ENCODE results near the gene NPTX2. TPM values are rescaled to one million over a fixed set of nuclear protein-coding genes. Genes with fewer than 3 reads are reported as not detected.

Gene NPTX2
- total RNA-seq, 4 donors from 2014 or later = 4.1 to 5.5 (median 4.8) TPM

DNA sequence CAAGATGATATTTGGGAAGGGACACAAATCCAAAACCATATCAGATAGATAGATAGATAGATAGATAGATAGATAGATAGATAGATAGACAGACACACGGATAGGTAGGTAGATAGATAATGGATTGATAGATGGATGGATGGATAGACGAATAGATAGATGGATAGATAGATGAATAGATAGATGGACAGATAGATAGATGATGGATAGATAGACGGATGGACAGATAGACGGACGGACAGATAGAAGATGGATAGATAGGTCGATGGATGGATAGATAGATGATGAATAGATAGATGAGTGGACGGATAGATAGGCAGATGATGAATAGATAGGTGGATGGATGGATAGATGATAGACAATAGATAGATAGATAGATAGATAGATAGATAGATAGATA is 39.8 kb downstream of the NPTX2 start:
- TF ChIP-seq POLR2A (IDR thresholded peaks at IDR 0.05) = no peak
- TF ChIP-seq, protein P1, sequence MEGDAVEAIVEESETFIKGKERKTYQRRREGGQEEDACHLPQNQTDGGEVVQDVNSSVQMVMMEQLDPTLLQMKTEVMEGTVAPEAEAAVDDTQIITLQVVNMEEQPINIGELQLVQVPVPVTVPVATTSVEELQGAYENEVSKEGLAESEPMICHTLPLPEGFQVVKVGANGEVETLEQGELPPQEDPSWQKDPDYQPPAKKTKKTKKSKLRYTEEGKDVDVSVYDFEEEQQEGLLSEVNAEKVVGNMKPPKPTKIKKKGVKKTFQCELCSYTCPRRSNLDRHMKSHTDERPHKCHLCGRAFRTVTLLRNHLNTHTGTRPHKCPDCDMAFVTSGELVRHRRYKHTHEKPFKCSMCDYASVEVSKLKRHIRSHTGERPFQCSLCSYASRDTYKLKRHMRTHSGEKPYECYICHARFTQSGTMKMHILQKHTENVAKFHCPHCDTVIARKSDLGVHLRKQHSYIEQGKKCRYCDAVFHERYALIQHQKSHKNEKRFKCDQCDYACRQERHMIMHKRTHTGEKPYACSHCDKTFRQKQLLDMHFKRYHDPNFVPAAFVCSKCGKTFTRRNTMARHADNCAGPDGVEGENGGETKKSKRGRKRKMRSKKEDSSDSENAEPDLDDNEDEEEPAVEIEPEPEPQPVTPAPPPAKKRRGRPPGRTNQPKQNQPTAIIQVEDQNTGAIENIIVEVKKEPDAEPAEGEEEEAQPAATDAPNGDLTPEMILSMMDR (IDR thresholded peaks at IDR 0.05) = no peak
- Histone ChIP-seq H3K36me3 (no peaks in the 10 kb centered on the region), H3K27me3 (no peaks in the 10 kb centered on the region), H3K27ac (no peak overlapping the region), H3K4me1 (no peaks in the 10 kb centered on the region), H3K9me3 (no peaks in the 10 kb centered on the region), H3K4me3 (no peak overlapping the region)
- no peak for DNase-seq
- intact Hi-C loops (cut with DNase I; ENCODE audit: low total_unique reads) = no loop called here

DNA sequence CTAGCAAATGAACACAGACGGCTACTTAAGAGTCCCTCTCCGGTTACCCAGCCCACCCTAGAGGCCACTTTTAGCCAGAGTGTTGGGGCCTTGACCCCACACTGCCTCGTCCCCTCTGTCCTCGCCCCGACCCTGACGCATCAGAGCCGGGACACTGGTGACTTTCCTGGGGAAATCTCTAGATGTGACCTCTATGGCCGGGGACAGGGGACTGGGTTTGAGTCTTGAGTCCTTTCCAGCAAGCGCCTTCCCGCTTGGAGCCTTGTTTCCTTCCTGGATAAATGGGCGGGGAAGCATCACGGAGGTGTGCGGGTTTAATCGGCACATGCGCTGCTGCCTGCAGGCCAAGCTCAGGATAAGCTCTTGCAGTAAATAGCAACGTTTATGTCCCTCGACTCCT is 40.7 kb downstream of the NPTX2 start:
- Histone ChIP-seq H3K27me3 (no peaks in the 10 kb centered on the region), H3K4me3 (no peak overlapping the region), H3K36me3 (no peaks in the 10 kb centered on the region), H3K27ac (no peak overlapping the region), H3K4me1 (no peaks in the 10 kb centered on the region), H3K9me3 (no peaks in the 10 kb centered on the region)
- intact Hi-C loops (cut with DNase I; ENCODE audit: low total_unique reads) = no loop called here
- DNase-seq = no peak
- no peak for TF ChIP-seq POLR2A (IDR thresholded peaks at IDR 0.05)
- TF ChIP-seq, protein P1 (IDR thresholded peaks at IDR 0.05) = no peak

DNA sequence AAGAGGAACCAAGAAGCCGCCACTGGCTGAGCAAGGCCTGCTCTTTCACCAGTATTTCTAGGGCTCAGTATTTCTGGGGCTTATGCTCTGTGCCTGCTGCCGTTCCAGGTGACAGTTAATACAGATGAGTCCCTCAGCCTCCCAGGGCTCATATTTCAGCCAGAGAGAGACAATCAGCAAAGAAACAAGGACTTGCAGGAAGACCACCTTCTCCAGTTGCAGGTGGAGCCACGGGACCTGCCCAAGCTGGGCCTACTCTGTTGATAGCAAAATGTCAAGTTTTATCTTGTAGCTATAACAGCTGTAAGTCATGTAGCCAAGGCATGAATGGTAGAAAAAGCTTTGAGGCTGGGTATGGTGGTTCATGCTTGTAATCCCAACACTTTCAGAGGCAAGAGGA is 42.7 kb downstream of the NPTX2 start:
- intact Hi-C loops (cut with DNase I; ENCODE audit: low total_unique reads) = no loop called here
- Histone ChIP-seq H3K36me3 (no peaks in the 10 kb centered on the region), H3K27ac (no peak overlapping the region), H3K4me3 (no peak overlapping the region), H3K27me3 (no peaks in the 10 kb centered on the region), H3K9me3 (no peaks in the 10 kb centered on the region), H3K4me1 (no peaks in the 10 kb centered on the region)
- TF ChIP-seq, protein P1 (IDR thresholded peaks at IDR 0.05) = no peak
- TF ChIP-seq POLR2A (IDR thresholded peaks at IDR 0.05) = no peak
- DNase-seq = no peak

DNA sequence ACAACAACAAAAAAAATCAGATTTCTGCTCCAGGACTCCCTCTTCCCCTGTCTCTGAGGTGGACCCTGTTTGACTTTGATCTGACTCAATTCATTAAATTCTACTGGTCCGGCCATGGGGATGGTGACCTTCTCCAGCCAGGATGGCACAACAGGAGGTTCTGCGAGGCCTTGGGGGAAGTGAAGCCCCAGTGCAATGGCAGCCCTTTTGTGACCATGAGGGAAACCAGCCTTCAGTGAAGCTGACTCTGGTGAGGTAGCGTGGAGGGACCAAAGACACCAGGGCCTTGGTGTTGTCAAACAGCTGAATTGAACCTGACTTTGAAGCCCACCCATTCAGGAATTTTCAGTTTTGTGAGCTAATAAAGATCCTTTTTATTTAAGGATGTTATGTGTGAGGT is 44.5 kb downstream of the NPTX2 start:
- no peaks in the 10 kb centered on the region for H3K36me3 ChIP-seq
- no peak for DNase-seq

DNA sequence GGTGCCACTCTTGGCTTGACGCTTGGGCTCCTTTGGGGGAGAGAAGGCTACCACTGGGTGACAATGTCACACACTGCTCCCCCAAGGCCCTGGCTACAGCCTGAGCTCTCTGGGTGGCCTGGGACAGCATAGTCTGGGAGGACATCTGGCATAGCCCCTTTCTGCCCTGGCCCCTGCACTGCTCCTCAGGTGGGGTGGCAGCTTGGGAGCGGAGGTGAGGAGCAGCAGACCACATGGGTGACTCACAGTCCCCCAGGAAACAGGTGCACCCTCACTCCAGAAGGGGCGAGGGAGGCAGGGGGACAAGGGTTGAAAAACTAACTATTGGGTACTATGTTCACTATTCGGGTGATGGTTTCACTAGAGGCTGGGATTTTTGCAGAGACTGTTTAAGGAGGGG is 45.2 kb downstream of the NPTX2 start:
- Histone ChIP-seq H3K9me3 (no peaks in the 10 kb centered on the region), H3K27ac (no peak overlapping the region), H3K36me3 (no peaks in the 10 kb centered on the region), H3K4me1 (no peaks in the 10 kb centered on the region), H3K27me3 (no peaks in the 10 kb centered on the region), H3K4me3 (no peak overlapping the region)
- intact Hi-C loops (cut with DNase I; ENCODE audit: low total_unique reads) = no loop called here
- DNase-seq = no peak
- no peak for TF ChIP-seq POLR2A (IDR thresholded peaks at IDR 0.05)
- TF ChIP-seq, protein P1 (IDR thresholded peaks at IDR 0.05) = no peak

More for the DNA sequence above, 44.5 kb downstream of the NPTX2 start:
- intact Hi-C loops (cut with DNase I; ENCODE audit: low total_unique reads) = no loop called here
- no peak overlapping the region for H3K27ac ChIP-seq
- H3K4me3 ChIP-seq = no peak overlapping the region
- no peaks in the 10 kb centered on the region for H3K27me3 ChIP-seq
- TF ChIP-seq, protein P1 (IDR thresholded peaks at IDR 0.05) = no peak
- no peak for TF ChIP-seq POLR2A (IDR thresholded peaks at IDR 0.05)
- H3K9me3 ChIP-seq = no peaks in the 10 kb centered on the region
- H3K4me1 ChIP-seq = no peaks in the 10 kb centered on the region
